ENCODE measurements around the gene EPB41L1. TPM values are rescaled to one million over a fixed set of nuclear protein-coding genes. Genes with fewer than 3 reads are reported as not detected.

The EPB41L1 gene
- total RNA-seq, 1 experiment from 2014 or later: 121 TPM

DNA sequence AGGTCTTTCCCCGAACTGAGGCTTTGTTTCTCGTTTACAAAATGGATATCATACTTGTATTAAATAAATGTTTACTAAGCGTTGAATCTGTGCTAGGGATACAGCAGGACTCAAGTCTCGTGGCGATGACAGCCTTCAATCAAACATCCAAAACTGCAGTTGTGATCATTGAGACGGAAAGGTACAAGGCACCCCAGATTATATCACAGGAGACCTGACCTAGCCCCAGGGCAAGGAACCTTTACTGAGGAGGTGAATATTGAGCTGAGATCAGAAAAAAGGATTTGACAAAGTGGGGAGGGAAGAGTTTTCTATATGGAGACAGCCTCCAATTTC, 82.2 kb downstream of the EPB41L1 start:
- Mint-ChIP-seq H3K9me3 (ENCODE audit: low read depth, unreplicated experiment) (no peaks in the 10 kb centered on the region), H3K4me3 (ENCODE audit: low read depth, unreplicated experiment) (peak overlapping the region; percentile 74), H3K27me3 (ENCODE audit: unreplicated experiment) (no peaks in the 10 kb centered on the region), H3K4me1 (ENCODE audit: low read depth, unreplicated experiment) (peaks cover 10% of the 10 kb centered on the region), H3K36me3 (ENCODE audit: insufficient read depth, unreplicated experiment) (peaks cover 25% of the 10 kb centered on the region), H3K27ac (ENCODE audit: unreplicated experiment) (peak overlapping the region; percentile 82)
- no peak for DNase-seq
- TSS peak; percentile 59 for BruUV-seq (replicated peaks)
- intact Hi-C loops (cut with micrococcal nuclease; ENCODE audit: unreplicated experiment): no loop called here
- CTCF ChIA-PET: interaction anchor here (1.0 to 1.9 kb wide), 6 partner anchors 8 to 283 kb away, joined by 3 to 6 read pairs (median 6); partner anchors contain the start of gene SCAND1
- TF ChIP-seq CTCF (IDR thresholded peaks at IDR 0.05; ENCODE audit: unreplicated experiment): no peak

GRCh38 chr20:36237477-36237876, 82.9 kb downstream of the EPB41L1 start:
- Mint-ChIP-seq H3K36me3 (ENCODE audit: insufficient read depth, unreplicated experiment) (peaks cover 32% of the 10 kb centered on the region), H3K27ac (ENCODE audit: unreplicated experiment) (peak overlapping the region; percentile 82)
- CTCF ChIA-PET: interaction anchor here (1.2 to 1.5 kb wide), 2 partner anchors 9 to 244 kb away, joined by 3 to 4 read pairs; no protein-coding TSS in a partner anchor

DNA sequence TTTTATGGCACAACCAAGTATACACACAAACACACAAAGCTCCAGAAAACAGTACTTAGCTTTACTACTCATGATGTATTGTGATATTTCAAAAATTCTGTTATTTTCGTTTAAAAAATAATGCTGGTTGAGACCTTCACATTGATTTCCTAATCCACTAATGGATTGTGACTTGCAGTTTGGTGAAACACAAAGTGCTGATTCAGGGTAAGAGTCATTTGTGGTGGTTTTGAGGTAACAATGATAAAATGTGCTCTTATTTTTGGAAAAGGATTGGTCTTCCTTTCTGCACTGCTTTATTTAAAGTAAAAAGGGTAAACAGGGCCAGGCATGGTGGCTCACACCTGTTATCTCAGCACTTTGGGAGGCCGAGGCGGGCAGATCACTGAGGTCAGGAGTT, 83.6 kb downstream of the EPB41L1 start:
- no peak for DNase-seq
- no peaks in the 10 kb centered on the region for H3K27me3 Mint-ChIP-seq (ENCODE audit: unreplicated experiment)
- H3K4me1 Mint-ChIP-seq (ENCODE audit: low read depth, unreplicated experiment): peaks cover 10% of the 10 kb centered on the region
- no peaks in the 10 kb centered on the region for H3K9me3 Mint-ChIP-seq (ENCODE audit: low read depth, unreplicated experiment)
- no peak for TF ChIP-seq CTCF (IDR thresholded peaks at IDR 0.05; ENCODE audit: unreplicated experiment)
- CTCF ChIA-PET: interaction anchor here (0.5 to 1.2 kb wide), 2 partner anchors 245 kb away, joined by 3 to 4 read pairs; no protein-coding TSS in a partner anchor
- BruUV-seq (replicated peaks): no TSS peak
- H3K4me3 Mint-ChIP-seq (ENCODE audit: low read depth, unreplicated experiment): no peak overlapping the region
- peaks cover 36% of the 10 kb centered on the region for H3K36me3 Mint-ChIP-seq (ENCODE audit: insufficient read depth, unreplicated experiment)
- no peak overlapping the region for H3K27ac Mint-ChIP-seq (ENCODE audit: unreplicated experiment)
- intact Hi-C loops (cut with micrococcal nuclease; ENCODE audit: unreplicated experiment): no loop called here

More at GRCh38 chr20:36237477-36237876, 82.9 kb downstream of the EPB41L1 start:
- BruUV-seq (replicated peaks): no TSS peak
- Mint-ChIP-seq H3K9me3 (ENCODE audit: low read depth, unreplicated experiment) (no peaks in the 10 kb centered on the region), H3K27me3 (ENCODE audit: unreplicated experiment) (no peaks in the 10 kb centered on the region), H3K4me3 (ENCODE audit: low read depth, unreplicated experiment) (peak overlapping the region; percentile 74), H3K4me1 (ENCODE audit: low read depth, unreplicated experiment) (peaks cover 10% of the 10 kb centered on the region)
- DNase-seq: no peak
- intact Hi-C loops (cut with micrococcal nuclease; ENCODE audit: unreplicated experiment): no loop called here
- no peak for TF ChIP-seq CTCF (IDR thresholded peaks at IDR 0.05; ENCODE audit: unreplicated experiment)

DNA sequence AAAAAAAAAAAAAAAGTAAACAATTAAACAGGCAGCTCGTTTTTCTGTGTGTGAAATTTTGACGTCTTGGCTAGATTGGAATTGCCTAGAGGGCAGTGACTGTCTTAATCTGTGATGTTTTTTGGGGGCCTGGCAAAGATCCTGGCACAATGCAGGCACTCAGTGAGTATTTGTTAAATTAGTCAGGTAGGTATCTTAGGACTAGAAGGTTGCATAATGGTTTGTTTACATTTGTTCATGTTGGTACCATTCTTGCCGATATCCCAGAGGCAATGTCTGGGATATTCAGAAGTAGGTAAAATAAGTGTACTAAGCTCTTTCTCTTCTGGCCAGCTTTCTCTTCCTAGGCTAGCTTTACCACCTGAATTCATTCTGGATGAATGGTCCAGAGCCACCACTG, 84.2 kb downstream of the EPB41L1 start:
- no peaks in the 10 kb centered on the region for H3K9me3 Mint-ChIP-seq (ENCODE audit: low read depth, unreplicated experiment)
- CTCF ChIA-PET: interaction anchor here (0.5 to 1.0 kb wide), 2 partner anchors 16 to 246 kb away, joined by 3 read pairs; no protein-coding TSS in a partner anchor
- no peak overlapping the region for H3K4me3 Mint-ChIP-seq (ENCODE audit: low read depth, unreplicated experiment)
- no TSS peak for BruUV-seq (replicated peaks)
- intact Hi-C loops (cut with micrococcal nuclease; ENCODE audit: unreplicated experiment): no loop called here
- H3K27me3 Mint-ChIP-seq (ENCODE audit: unreplicated experiment): no peaks in the 10 kb centered on the region
- H3K27ac Mint-ChIP-seq (ENCODE audit: unreplicated experiment): no peak overlapping the region
- no peak for DNase-seq
- TF ChIP-seq CTCF (IDR thresholded peaks at IDR 0.05; ENCODE audit: unreplicated experiment): no peak
- H3K36me3 Mint-ChIP-seq (ENCODE audit: insufficient read depth, unreplicated experiment): peaks cover 41% of the 10 kb centered on the region
- peaks cover 10% of the 10 kb centered on the region for H3K4me1 Mint-ChIP-seq (ENCODE audit: low read depth, unreplicated experiment)

All from Calu3 (cell line).